Measurements from ENCODE around the gene PBX3.
A peak's percentile ranks its signal among the peaks of the same experiment; 100 is the strongest.

The PBX3 gene

DNA sequence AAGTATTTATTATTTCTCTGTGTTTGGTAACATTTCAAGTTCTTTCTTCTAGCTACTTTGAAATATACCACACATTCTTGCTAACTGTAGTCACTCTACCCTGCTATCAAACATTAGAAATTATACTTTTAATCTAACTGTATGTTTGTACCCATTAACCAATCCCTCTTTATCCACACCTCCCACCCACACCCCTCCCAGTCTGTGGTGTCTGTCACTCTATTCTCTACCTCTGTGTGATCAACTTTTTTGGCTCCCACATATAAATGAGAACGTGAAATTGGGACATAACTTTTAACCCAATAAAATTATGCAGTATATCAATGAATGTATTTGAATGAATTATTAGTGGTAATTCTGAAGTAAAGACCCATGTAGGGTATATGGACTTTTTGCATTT, 79.7 kb downstream of the PBX3 start:
- no peak for DNase-seq

DNA sequence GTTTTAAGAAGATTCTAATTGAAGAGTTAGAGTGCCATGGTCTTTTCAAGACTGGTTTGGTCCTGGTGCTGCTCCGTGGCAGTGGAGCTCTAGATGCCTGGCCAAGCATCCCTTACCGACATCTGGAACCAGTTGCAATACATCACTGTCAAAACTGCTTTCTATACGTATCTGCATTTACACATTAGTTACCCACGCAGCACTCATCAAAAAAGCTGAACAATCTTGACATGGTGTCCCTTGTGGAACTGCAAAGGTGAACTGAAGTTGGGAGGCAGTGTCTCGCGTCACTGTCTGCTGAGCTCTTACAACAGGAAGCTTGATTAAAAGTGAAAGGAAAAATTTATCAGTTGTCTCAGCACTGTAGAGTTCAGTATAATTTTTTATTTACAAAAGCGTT, 82.6 kb downstream of the PBX3 start:
- no peak for DNase-seq

DNA sequence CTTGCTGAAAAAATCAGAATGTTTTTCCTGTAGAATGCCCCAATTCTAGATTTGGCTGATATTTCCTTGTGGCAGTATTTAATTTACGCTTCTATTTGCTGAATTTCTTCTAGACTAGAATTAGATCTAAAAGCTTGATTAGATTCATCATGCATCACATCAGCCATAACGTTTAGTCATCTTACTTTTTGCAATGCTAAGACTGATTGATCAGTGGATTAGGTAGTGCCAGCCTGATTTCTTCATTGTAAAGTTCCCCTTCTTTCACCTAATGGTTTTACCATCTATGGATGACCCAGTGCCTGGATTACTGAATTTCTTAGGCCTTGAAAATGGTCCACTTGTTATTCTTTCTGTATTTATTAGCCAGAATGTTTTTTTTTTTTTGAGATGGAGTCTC, 83.9 kb downstream of the PBX3 start:
- DNase-seq = no peak

DNA sequence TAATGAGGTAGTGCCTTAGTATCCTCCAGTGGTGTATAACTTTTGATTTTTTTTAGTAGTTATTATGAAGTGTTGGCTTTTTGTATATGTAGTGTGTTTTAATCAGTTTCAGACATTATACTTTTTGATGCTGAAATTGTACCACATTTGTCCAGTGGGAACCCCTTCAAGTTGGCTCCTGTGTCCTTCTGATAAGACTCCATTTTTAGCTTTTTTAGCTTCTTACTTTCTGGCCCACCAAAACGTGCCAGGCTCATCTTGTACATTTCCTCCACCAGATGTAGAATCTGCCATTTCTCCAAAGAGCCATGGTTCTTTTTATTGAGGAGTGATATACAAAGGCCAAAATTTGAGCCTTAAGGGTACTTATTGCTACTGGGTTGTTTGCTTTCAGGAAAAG, 84.4 kb downstream of the PBX3 start:
- no peak for DNase-seq

DNA sequence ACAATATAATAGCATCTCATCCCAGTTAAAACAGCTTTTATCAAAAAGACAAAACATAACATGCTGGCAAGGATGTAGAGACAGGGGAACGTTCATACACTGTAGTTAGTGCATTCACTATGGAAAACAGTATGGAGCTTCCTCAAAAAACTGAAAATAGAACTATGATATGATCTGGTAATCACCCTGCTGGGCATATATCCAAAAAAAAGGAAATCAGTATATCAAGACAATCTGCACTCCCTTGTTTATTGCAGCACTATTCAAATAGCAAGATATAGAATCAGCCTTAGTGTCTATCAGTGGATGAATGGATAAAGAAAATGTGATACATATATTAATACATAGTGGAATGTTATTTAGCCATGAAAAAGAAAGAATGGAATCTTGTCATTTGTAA, 88.5 kb downstream of the PBX3 start:
- DNase-seq = no peak

DNA sequence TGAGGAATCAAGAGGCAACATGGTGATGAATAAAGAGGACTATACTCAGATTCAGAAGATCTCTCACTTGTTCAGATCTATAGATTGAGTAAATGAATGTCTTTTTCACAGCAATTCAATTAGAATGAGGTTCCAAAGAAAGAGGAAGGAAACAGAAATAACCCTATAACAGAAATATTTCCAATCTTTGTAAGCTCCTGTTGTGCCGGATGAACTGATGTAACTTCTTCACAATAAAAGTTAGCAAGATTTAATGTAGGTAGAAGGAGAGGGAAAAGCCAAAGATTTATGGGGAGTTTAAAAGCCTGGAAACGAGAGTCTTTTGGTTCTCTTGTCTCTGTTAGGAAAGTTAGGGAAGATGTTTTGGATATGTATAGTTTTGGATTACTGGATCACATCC, 92.1 kb downstream of the PBX3 start:
- DNase-seq = no peak

DNA sequence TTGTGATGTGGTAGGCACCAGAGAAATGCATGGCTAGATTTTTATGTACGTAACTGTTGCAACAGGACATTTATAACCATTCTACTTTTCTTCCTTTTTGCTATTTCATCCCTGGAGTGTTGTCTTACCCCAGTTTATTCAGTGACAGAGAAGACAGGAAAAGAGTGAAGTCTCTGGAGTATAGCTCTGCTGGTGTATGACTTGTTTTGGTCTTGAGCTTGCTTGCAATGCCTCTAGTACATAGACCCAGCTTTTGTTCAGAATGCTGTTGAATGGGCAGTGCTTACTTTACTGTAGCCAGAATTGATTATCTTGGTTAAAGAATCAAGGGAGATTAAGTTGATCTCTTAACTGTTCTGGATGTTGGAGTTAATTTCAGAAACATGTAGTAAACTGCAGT, 94.3 kb downstream of the PBX3 start:
- DNase-seq = no peak

DNA sequence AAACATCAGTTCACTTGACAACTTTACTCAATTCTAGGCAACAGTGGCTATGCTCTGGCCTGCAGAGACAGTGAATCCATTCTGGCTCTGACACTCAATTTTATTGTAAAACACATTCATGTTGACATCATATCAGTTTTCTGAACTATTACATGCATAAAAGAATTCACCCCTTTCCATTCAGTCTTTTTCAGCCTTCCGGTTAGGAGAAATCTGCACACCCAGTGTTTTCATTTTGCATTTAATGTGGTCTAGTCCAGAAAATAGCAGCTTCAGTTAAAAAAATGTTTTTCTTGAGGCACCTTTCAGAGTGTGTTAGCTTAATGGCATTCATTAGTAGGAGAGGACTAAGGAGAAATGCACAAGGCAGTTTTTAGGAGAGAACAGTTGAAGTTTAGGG, 95.1 kb downstream of the PBX3 start:
- DNase-seq = no peak

DNA sequence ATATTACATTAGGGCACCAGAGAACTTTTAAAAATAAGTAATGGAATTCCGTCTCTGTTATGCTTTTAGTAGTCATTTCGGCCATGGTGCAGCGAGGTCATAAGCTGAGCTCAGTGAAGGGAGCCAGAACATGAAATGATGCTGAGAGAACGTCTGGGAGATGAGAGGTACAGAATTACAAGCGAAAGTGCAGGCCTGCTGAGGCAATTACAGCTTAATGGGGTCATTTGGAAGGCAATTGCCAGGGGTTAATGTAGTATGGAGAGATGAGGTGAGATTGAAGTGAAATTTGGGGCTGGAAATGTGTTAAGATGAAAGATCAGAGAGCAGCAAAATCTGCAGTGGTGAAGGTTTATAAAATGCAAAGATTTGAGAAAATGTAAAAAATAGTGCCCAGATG, 96.5 kb downstream of the PBX3 start:
- DNase-seq = peak; percentile 15

DNA sequence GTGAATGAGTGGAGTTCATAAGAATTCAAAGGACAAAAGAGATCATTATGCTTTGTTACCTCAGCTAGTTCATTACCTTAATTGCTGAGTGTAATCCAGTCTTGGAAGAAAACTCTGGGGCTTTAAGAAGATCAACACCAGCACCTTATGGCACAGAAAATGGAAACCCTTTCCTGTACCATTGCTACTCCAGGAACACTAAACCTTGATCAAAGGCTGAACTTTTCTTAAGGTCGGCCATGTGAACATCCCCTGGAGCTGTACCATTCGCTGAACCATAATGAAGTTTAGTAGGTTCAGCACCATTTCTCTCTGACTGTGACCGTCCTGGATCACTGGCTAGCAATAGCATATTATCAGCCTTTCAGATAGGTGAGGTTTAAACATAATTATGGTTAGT, 97.4 kb downstream of the PBX3 start:
- DNase-seq = no peak

DNA sequence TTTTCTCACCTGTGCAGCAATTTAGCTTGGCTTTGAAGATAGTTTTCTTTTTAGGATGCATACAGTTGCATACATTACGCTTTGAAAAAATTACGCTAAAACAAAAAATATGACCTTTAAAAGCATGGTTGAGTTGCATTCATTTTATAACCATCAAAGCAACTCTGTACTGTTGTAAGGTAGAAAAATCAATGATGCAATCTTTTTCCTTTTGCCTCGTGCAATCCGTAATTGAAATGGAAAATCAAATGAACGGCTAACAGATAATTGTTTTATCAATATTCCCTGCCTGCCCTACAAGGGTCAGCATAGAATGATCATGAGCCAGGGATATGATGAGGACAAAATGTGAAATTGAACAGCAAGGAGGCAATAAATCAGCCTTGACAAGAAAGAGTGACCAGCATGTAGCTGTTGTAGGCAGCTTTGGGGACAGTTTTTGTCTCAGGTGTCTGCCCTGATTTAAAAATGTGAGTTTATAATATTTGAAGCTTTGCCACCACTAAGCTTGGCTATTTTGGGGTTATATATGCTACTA, 98.2 kb downstream of the PBX3 start:
- DNase-seq = no peak

DNA sequence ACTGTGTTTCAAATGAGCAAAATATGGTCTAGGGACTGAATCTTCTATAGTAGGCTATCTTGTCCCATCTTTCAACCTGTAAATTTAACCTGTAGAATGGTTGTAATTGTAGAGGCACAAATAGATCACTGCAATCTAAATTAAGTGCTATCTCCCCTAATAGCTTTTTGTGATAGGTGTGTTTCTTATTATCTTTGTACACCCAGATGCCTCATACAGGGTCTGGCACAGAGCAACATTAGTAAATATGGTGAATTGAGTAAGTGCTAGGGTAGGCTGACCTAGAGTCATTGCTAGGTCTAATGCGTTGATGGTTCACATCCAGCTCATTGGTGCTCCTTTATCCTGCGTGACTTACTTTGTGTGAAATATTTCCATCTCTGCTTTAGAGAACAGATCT, 100.6 kb downstream of the PBX3 start:
- no peak for DNase-seq

DNA sequence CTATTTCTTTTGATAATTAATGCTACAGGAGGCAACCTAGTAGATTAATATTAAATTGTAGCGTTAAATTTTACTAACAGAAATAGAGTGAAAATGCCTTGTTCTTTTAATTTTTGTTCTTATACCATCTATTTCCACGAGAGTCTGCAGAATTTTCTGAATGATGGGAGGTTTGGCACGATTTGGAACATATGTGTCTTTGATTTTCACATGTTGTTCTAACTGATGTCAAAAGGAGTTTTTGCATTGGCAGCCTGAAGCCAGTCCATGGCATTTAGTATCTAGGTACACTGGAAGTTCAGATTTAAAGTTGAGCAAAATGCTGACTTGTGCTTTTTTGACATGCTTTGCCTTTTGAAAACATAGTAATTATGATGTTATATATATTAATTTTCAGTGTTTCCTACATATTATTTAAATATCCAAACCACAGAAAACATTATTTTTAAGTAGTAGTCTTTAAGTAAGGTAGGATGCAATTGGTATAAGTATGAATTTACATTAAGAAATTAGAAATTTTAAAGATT, 103.0 kb downstream of the PBX3 start:
- DNase-seq = no peak

DNA sequence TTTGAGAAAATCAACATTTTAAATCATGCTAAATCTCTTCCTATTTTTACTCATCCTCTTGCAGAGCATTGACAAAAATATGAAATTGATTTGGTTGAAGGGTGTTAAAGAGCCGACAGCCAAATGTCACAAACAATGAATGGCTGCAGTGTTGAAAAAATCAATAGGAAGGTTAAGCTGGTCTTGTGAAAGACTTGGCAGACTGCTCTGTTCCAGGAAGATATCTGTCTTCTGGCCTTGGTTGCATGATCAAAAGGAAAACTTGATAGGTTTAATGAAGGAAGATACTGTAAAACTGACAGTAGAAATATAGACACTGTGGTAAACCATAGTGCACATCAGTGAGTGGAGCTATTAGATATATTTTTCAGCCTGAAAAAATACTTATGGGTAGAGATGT, 103.6 kb downstream of the PBX3 start:
- DNase-seq = no peak

DNA sequence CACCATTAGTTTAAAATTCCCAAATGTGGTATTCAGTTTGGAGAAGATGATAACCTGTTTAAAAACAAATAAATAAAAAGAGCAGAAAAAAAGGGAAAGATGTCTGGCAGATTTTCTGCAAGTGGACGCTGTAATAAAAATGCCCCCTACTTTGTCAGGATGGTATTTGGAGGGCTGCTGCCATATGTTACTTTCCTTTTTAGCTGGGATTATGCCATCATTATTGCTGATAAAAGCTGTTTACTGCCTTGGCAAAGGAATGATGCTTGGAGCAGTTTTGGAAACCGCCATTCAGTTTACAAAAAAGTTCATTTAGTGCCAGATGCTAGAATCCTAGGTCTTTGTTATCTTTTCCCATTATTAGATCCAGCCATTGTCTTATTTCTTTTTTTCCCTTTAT, 104.8 kb downstream of the PBX3 start:
- no peak for DNase-seq

DNA sequence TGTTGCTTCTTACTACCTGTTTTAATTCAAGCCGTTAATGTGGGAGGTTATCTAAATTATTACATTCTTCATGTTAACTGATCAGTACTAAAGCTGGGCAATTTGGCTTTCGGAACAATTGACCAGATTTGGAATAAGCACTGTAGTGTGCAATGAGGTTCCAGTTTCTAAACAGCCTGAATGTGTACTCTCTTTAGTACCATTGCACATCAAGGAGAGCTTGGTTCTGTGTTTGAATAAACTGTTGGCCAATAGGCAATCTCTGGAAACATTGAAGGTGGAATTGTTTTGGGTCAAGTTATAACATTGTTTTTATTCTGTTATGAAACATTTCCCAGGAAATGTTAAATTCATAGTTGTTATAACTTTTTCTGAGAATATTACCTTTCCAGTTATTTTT, 105.2 kb downstream of the PBX3 start:
- no peak for DNase-seq

DNA sequence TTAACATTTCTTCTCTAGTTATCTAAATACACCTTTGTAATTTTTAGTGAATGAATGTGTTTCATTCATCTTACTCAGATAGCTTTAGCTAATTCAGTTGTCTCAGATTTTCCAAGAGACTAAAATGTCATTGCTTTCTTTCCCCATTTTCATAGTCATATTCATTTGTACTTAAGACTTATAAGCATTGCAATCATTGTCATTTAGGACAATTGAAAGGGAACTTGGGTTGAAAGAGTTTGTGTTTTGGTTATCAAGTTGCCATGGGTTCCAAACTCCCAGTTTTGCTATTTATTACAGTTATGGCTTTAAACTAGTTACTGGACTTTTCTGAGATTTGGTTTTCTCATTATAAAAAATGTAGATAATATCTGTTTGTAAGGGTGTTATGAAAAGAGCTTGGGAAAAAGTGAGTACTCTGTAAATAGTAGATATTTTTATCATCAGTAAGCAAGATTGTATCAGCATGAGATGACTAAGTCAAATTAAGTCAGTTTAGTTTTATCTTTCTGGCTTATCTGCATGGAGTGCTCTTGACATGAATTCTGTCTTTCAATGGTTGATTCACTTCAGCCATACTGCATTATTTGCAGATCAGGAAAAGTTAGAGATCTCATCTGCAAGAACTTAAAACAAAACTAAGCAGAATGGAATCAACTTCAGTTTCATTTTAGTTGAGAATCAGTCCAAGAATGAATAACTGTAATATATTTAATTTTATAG, 107.5 kb downstream of the PBX3 start:
- no peak for DNase-seq

DNA sequence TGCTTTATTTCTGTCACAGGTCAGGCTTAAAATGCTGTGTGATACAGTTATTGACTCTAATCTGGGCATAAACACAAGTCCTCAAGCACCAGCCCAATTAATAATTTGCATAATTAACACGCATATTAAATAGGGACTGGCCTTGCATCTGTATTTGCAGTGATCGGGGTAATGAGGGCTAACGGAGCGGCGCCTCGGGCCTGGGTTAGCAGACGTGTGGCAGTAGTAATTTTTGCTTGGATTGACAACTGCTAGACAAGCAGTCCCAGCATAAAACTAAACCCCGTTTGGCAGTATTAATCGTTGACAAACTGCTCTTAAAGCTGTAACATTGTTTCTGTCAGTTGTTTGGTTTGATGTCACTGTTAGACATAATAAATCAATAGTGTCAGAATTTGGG, 109.2 kb downstream of the PBX3 start:
- DNase-seq = no peak

DNA sequence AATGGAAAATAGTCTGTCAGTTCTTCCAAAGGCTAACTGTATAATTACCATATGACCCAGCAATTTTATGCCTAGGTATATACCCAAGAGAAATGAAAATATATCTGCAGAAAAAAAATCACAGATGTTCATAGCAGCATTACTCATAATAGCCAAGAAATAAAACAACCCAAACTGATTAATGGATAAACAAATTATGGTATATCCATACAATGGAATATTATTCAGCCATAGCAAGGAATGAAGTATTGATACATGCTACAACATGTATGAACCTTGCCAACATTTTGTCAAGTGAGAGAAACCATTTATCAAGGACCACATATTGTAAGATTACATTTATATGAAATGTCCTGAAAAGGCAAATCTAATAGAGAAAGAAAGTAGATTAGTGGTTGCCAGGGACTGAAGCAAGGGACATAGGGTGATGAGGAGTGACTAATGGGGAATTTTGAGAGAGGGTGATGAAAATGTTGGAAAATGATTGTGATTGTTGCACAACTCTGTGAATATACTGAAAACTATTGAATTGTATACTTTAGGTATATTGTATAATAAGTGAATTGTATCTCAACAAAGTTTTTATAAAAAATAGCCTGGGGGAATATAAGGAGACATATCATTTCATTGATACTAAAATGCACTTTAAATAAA, 114.4 kb downstream of the PBX3 start:
- DNase-seq = no peak

DNA sequence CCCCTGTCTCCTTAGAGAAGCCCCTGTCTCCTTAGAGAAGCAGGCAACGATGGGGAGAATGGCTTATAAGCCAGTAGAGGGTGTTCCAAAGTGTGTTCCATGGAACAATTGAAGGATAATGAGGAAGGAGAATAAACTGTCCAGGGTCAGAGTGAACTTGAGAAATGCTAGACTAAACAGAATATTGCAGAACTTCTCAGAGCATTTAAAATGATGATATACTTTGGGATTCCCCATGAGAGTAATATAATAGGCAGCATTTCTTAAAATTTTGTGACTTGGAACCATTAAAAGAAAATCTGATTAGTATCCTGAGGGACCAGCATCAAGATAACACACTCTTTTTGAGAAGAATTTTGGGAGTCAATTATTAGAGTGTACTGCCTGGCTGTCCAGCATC, 116.8 kb downstream of the PBX3 start:
- no peak for DNase-seq

DNA sequence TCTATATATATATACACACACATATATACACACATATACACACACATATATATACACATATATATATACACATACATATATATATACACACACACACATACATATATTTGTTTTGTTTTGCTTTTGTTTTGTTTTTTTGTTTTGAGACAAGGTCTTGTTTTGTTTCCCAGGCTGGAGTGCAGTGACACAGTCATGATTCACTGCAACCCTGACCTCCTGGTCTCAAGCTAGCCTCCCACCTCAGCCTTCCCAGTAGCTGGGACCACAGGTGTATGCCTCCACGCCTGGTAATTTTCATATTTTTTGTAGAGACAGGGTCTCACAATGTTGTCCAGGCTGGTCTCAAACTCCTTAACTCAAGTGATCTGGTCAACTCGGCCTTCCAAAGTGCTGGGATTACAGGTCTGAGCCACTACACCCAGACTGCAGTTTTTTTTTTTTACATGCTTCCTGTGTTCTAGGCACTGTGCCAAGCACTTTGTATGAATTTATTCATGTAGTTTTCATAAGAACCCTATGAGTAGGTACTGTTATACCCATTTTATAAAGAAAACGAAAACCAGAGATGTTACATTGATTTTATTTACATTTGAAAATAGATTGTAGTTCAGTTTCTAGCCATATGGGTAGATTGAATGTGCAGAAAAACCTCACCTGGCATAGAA, 120.7 kb downstream of the PBX3 start:
- no peak for DNase-seq

DNA sequence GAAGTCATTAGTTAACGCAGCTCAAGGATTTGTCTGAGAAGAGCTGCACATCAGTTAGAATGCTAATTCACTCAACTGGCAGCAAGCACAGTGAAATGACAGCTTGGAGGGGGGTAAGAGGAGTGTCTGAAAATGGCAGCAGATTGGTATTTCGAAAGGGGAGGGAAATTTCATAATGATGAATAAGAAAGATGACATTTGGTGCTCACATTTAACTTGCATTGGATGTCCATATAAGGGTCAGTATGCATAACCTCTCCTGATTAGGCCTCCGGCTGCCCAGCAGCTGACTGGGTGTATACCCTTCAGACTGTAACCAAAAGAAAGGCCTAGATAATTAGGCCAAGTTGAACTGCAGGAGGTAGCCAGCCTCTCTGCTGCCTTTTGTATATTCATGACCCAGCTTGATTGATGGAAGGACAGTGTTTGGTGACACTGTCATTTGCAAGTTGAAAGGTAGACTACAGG, 131.0 kb downstream of the PBX3 start:
- DNase-seq = no peak

DNA sequence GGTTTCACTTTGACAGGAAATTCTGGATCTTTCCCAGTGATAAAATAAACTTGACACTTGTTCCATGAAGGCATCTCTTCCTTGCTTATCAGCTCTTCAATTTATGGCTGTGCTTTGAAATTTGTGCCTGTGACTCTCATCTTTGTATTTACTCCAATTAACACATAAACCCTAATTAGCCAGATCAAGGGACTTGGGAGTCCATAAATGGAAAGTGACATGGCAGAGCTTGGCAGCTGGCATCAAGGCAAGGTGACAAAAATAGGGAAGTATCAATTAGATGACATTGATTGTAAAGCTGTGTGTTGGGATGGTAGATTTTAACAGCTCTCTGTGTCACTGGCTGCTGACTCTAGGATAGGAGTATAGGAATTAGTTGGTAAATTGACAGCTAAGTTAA, 133.9 kb downstream of the PBX3 start:
- no peak for DNase-seq
